ENCODE data around the gene KLF5.

DNA sequence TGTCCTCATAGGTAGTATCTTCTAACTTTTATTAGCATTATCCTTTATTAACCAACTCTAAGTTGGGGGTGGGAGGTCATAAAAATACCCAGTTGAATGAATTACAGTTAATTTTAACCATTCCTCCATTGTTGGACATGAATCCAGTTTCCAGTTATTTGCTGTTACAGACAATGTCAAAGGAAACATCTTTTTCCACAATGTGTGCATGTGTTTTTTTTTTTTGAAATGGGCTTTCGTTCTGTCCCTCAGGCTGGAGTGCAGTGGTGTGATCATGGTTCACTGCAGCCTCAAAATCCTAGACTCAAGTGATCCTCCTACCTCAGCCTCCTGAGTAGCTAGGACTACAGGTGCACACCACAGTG lies 32.0 kb downstream of the KLF5 start:
- no peak for TF ChIP-seq CTCF (conservative IDR thresholded peaks at IDR 0.05)
- TF ChIP-seq ZFX (IDR thresholded peaks at IDR 0.05), result no peak
